RWPE2 (cell line): Measurements from ENCODE around the gene ABCB10.

ENCODE experiments used
- ATAC-seq: fragments of 200-7000 bp; cut with Tn5 transposase; 3 replicates; pipeline ENCODE4 v1.9.1; 2021; ENCODE audit warnings: low read depth
- DNase-seq: peaks from one replicate; pipeline ENCODE4 v3.0.0-alpha.2; 2020; ENCODE audit warnings: low spot score
- H3K27ac ChIP-seq: fragments of 450-650 bp; 2 replicates; pipeline ENCODE4 v1.5.1; 2017; ENCODE audit warnings: mild to moderate bottlenecking; ENCODE audit not compliant: poor library complexity, severe bottlenecking
- H3K27me3 ChIP-seq: fragments of 250-450 bp; sonication (Bioruptor Pico); 2 replicates; pipeline ENCODE4 v1.5.1; 2021; ENCODE audit warnings: mild to moderate bottlenecking, moderate library complexity; ENCODE audit not compliant: insufficient read depth, poor library complexity, severe bottlenecking
- H3K36me3 ChIP-seq: fragments of 250-450 bp; sonication (Bioruptor Pico); 2 replicates; pipeline ENCODE4 v1.5.1; 2020; ENCODE audit warnings: low read depth, mild to moderate bottlenecking, moderate library complexity
- H3K4me1 ChIP-seq: fragments of 250-450 bp; sonication (Bioruptor Pico); 2 replicates; pipeline ENCODE4 v1.5.1; 2021; ENCODE audit warnings: mild to moderate bottlenecking, moderate library complexity; ENCODE audit not compliant: insufficient read depth, poor library complexity, severe bottlenecking
- H3K4me3 ChIP-seq: fragments of 250-450 bp; sonication (Bioruptor Pico); 2 replicates; pipeline ENCODE4 v1.5.1; 2021; ENCODE audit warnings: mild to moderate bottlenecking, moderate library complexity; ENCODE audit not compliant: severe bottlenecking
- H3K9me3 ChIP-seq: fragments of 250-450 bp; sonication (Bioruptor Pico); 2 replicates; pipeline ENCODE4 v1.5.1; 2021; ENCODE audit warnings: mild to moderate bottlenecking, moderate library complexity; ENCODE audit not compliant: severe bottlenecking
- CTCF ChIP-seq: fragments of 450-650 bp; IDR thresholded peaks from one replicate; pipeline ENCODE4 v1.5.1; 2017; ENCODE audit warnings: mild to moderate bottlenecking, moderate library complexity; ENCODE audit not compliant: poor library complexity, severe bottlenecking

The ABCB10 gene

DNA sequence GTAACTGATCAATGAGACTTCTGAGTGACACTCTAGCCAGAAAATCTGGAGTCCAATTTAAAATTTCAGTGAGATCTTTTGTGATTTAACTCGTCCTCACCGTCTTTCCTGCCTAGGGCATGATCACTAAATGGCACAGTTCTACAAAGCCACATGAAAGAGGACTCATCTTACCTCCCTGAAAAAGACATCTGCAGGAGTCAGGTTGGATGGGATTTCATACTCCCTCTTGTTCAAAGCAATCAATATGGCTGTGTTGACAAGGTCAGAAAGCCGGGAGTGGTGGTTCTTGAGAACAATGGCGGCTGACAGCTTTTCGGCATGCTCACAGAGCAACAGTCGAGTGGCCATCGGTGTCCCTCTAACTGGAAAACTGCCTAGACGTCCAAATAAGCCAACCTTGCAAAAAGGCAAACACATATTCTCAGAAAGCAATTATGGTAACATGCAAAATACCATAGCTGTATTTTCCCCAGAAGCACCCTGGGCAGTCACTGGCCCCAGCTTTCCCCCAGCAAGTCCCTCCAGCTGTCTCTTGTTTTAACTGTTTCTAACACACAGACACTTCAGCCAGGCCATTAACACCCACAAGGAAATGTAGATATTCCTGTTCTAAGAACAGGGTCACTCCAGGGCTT is 88.0 kb downstream of the ABCB10 start:
- no peaks in the 10 kb centered on the region for H3K27me3 ChIP-seq
- no peak for TF ChIP-seq CTCF
- H3K36me3 ChIP-seq, result peaks cover 10% of the 10 kb centered on the region; the same call in 1 of the 2 replicates
- no peaks in the 10 kb centered on the region for H3K4me1 ChIP-seq
- no peaks in the 10 kb centered on the region for H3K9me3 ChIP-seq
- no peak overlapping the region for H3K4me3 ChIP-seq
- DNase-seq (no peak), ATAC-seq (no peak)
- H3K27ac ChIP-seq, result no peak overlapping the region

DNA sequence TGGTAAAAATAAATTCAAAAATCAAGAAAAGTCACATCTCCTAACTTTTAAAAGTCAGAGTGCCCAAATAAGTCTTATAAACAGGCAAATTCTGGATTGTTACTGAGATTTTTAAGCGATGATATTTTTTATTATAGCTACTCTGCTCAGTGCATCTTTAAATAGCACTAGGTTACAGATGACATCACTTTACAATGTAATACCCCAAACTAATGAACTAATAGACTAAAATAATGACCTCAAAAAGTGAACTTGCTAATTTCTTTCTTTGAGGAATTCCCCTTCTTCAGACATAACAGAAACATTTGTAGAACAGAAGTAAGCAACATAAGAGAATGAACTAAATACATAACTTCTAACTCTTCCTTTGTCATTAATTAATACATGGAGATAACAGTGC is 91.6 kb downstream of the ABCB10 start:
- ATAC-seq (no peak), DNase-seq (no peak)
- Histone ChIP-seq H3K27me3 (no peaks in the 10 kb centered on the region), H3K4me3 (no peak overlapping the region), H3K9me3 (no peaks in the 10 kb centered on the region), H3K36me3 (peaks cover 12% of the 10 kb centered on the region), H3K27ac (no peak overlapping the region), H3K4me1 (no peaks in the 10 kb centered on the region)
- no peak for TF ChIP-seq CTCF
